Kidney tubule cell (primary cell): ENCODE measurements around the gene SSBP3.
A peak's percentile ranks its signal among the peaks of the same experiment; 100 is the strongest.
"Not testable (repeated sequence)": the region's sequence is repeated elsewhere in the genome, so short reads cannot be mapped to it uniquely, and the experiment has no call there.

Source experiments
- DNase-seq: peaks from one replicate; pipeline ENCODE4 v3.0.0-alpha.2; 2018; ENCODE audit warnings: low spot score

SSBP3 gene

DNA sequence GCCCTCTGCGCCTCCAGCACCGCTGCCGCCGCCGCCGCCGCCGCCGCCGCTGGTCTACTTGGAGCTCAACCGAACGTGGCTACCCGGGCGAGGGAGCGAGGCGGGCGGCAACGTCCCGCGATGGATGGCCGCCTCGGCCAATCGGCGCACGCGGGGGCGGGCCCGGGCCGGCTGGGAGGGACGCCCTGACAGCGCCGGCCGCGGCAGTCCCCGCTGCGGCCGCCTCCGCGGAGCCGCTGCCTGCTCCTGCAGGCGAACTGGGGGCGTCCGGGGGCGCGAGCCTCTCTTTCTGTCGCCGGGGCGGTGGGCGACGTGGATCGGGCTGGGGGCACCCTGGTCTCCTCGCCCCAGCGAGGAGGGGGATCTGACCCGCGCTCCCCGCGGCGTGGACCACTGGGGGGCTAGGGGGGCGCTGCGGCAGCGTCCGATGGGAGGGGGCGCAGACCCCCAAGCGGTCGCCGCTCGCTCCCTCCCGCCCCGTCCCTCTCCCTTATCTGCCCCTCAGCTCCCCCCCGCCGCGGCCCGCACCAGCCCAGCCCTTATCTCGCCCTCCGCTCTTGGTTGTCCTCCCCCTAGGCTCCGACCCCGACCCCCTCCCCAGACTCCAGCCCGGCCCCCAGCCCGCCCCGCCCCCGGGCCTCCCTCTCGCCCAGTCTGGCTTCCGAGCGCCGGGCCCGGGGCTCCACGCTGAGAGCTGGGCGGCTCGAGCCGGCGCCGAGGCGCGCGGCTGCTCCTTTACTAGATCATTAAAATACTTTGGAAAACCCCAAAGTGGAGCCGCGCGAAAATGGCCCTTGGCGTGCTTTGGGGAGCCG, at the start of gene SSBP3:
TSS of gene SSBP3 (minus strand) at position 56 of the 815 bp plus-strand sequence.
- peak; percentile 95 for DNase-seq

DNA sequence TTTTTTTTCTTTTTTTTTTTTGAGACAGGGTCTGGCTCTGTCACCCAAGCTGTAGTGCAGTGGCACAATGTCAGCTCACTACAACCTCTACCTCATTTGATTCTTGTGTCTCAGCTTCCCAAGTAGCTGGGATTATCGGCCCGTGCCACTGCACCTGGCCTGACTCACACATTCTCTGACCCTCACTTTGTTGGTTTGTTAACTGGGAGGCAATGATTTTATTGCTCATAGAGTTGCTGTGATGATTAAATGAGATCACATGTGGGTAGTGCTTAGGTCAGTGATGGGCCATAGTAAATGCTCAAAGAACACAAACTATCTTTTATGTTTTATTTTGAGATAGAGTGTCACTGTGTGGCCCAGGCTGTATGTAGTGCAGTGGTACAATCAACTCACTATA, 47.3 kb upstream of the SSBP3 start:
- peak; percentile 45 for DNase-seq

DNA sequence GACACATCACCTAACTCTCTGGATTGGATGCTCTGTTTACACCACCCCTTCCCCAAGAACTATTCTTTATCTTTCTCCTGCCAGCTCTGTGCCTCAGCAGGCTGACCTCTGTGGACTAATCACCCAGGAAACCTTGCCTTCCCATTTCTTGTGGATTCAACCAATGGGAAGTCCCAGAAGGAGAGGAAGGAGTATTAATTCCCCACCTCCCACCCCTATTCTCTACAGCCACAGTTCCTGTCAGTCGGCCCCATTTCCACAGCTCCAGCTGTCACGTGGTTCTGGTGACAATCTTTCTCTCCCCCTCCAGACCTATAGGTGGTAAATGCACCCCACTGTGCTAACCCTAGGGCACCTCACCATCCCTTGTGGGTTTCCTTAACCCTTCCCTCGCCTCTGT, 46.8 kb upstream of the SSBP3 start:
- no peak for DNase-seq

DNA sequence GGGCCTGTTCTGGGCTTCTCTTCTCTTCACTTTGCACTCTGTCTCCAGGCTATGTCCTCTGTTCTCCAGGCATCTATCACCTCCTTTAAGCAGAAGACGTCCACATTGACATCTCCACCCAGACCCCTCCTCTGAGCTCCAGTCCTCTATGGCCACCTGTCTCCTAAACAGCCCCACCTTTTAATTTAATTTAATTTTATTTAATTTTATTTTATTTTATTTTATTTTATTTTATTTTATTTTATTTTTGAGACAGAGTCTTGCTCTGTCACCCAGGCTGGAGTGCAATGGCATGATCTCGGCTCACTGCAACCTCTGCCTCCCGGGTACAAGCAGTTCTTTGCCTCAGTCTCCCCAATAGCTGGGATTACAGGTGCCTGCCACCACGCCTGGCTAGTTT, 43.2 kb upstream of the SSBP3 start:
- DNase-seq = not testable (repeated sequence)

DNA sequence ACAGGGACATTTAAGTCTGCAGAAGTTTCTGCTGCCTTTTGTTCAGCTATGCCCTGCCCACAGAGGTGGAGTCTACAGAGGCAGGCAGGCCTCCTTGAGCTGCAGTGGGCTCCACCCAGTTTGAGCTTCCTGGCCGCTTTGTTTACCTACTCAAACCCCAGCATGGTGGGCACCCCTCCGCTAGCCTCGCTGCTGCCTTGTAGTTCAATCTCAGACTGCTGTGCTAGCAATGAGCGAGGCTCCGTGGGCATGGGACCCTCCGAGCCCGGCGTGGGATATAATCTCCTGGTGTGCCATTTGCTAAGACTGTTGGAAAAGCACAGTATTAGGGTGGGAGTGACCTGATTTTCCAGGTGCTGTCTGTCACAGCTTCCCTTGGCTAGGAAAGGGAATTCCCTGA, 42.6 kb upstream of the SSBP3 start:
- DNase-seq = not testable (repeated sequence)

DNA sequence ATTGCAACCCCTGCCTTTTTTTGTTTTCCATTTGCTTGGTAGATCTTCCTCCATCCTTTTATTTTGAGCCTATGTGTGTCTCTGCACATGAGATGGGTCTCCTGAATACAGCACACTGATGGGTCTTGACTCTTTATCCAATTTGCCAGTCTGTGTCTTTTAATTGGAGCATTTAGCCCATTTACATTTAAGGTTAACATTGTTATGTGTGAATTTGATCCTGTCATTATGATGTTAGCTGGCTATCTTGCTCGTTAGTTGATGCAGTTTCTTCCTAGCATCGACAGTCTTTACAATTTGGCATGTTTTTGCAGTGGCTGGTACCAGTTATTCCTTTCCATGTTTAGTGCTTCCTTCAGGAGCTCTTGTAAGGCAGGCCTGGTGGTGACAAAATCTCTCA, 40.9 kb upstream of the SSBP3 start:
- not testable (repeated sequence) for DNase-seq

DNA sequence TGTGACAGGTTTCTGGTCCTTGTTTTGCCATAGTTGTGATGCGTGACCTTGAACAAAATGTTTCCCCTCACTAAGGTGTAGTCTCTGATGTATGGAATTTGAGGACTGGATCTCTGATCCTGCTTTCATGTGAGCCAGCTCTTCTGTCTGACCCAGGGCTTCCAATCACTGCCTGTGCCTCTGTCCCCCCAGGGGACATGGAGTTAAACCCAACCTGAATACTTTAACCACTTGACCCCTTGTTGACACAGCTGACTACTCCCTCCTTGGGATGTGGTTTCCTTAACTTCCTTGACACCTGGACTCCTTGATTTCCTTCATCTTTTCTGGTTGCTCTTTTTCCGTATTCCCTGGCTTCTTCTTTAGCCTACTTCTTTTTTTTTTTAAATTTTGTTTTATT, 36.0 kb upstream of the SSBP3 start:
- no peak for DNase-seq

DNA sequence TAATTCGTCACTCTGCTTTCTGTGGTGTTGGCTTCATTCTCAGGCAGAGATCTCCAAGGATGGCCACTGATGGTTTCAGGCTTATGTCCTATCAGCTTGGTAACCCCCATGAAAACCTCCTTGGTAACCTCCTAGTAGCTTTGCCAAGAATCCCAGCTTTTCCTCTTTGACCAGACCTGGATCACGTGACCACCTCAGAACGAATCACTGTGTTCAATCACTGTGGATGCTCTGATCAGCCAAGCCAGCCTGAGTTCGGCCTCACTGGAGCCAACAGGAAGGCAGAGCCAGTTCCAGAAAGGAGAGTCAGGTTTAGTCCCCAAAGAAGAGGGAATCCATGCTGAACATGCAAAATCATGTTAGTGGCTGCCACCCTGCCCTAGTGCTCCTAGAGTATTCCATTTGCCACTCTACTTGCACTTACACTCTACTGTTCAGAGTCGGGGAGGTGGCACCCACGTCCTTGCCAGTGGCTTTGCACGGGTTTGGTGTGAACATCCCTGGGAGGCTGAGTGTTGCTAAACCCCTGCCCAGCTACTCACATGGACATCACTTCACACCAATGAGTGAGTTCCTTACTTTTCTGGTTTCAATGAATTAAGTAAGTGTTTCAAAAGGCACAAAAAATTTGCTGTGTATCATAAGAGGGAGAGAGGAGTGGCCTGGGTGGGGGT, 33.5 kb upstream of the SSBP3 start:
- peak; percentile 16 for DNase-seq

DNA sequence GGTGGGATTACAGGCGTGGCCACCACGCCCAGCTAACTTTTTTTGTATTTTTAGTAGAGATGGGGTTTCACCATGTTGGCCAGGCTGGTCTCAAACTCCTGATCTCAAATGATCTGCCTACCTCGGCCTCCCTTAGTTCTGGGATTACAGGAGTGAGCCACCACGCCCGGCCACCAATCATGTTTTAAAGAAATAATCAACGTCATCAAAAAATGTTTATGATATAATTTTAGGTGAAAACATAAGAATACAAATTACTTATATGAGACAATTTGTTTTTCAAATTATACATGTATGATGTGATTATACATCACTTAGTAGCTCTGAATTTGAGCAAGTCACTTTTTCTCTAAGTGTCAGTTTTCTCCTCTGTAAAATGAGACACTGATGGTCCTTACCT, 31.6 kb upstream of the SSBP3 start:
- no peak for DNase-seq

DNA sequence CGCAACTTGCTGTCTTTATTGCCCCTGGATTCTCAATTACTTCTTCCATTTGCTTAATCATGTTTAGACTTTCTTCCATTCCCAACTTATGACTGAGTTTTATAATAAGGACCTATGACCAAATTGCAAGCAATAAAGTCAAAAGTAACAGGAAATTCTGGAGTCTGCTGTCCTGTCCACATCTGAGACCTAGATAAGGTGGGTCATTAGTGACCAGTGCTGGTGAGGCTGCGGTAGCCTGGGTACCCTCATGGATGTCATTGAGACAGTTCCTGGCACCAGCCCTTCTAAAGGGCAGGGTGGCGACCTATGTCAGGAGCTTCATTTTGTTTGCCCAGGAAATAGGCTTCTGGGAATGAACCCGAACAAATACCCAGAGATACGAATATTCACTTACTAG, 30.6 kb upstream of the SSBP3 start:
- DNase-seq = no peak

DNA sequence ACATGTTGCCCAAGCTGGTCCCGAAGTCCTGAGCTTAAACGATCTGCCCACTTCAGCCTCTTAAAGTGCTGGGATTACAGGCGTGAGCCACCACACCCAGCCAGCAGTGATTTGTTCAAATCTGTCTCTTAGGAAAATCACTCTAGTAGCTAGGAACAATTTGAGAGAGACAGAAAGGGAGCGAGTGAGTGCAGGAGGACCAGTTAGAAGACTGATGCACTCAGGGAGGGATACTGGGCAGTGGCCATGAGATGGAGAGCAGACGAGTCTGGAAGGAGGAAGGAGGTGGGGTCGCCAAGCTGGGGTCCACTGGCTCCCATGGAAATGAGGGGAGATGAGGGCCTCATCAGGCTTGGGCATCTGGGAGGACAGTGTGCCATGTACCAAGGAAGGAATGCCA, 23.6 kb upstream of the SSBP3 start:
- DNase-seq = no peak

DNA sequence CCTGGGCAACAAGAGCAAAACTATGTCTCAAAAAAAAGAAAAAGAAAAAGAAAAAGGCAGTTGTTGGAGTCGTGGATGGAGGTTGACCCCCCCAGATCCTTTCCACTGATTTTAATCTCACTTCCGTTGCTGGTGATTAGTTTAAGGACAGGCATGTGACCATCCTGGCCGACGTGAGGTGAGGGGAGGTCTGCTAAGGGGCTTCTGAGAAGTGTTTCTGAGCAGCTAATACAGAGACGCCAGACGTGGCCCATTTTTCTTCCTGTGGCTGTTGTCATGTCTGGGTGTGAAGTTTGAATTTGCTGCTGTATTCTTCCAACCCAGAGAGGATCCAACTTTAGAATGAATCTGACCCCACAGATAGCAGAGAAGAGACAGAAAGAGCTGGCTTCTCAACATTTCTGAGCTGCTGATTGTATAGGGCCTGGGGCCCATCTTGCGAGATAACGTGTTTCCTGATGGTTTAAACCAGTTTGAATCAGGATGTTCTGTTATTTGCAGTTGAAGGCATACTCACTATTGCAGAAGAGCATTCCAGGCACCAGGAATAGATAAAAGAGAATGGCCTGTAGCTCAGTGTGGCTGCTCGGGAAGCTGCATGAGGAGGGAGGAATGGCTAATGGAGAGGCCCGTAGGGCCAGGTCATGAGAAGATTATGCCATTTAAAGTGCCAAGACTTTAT, 22.8 kb upstream of the SSBP3 start:
- no peak for DNase-seq

DNA sequence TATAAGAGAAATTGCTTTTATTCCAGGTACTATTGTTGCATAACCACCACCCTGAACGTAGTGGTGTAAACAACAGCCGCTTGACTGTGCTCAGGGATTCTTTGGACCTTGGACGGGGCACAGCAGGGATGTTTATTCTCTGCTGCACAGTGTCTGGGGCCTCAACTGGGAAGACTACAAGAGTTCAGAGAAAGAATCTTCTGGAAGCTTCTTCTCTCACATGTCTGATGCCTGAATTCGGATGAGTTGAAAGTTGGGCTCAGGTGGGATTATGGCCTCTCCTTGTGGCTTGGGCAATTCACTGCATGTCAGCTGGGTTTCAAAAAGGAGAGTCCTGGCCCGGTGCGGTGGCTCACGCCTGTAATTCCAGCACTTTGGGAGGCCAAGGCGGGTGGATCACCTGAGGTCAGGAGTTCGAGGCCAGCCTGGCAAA, 19.0 kb upstream of the SSBP3 start:
- no peak for DNase-seq

DNA sequence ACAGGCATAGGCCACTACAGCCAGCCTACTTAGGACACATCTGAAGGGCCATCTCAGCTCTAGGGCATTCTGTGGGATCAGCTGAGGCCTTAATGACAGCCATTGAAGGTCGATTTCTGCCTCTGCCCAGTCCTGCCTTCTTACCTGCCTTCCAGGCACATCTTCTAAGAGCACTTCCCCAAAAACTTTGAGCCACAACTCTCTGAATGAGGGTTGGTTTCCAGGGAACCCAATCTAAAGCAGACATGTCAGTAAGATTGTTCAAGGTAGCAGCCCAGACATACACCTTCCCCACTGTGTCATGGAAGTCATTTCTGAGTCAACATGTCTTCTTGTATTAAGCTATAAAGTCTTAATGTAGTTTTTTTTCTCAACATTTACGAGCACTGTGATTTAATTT, 18.2 kb upstream of the SSBP3 start:
- DNase-seq = no peak

DNA sequence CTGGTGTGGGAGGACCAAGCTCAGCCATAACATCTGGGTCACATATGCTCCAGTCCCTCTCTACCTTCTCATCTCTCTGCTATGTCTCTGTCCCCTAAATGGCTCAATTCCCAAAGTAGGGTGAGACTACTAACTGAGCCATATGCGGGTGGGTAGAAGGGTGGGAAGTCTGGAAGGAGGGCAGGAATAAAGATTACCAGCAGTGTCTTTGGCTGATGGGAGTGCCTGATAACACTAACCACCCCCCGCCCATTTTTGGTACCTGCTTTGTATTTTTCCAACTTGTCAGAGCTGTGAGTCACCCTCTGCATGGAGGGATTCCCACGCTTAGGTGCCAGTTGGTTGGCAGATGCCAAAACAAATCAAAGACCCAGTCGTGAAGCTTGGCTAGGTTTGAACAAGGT, 14.9 kb upstream of the SSBP3 start:
- DNase-seq = peak; percentile 57

DNA sequence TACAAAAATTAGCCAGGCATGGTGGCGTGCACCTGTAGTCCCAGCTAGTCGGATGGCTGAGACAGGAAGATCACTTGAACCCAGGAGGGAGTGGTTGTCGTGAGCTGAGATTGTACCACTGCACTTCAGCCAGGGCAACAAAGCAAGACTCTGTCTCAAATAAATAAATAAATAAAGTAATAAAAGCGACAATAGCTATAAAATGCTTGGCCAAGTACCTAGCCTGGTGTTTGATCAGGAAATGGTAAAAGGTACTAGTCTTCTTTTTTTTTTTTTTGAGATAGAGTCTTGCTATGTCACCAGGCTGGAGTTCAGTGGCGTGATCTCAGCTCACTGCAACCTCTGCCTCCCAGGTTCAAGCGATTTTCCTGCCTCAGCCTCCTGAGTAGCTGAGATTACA, 12.4 kb upstream of the SSBP3 start:
- not testable (repeated sequence) for DNase-seq

DNA sequence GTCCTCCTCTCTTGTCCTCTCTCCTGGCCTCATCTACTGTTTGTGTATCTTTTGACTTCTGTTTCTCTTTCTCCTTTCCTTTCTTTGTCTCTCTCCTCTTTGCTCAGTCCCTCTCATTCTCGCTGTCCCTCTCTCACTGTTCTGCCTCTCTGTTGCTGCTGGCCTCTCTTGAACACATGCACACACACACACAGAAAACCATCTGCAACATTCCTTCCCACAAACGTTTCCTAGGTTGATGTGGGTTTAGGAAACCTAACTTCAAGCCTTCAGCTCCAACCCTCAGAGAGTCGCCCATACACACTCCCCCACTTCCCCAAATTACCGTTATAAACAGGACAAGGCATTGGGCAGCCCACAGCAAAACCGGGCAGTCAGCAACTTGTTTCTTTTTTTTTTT, 10.9 kb upstream of the SSBP3 start:
- DNase-seq = no peak

DNA sequence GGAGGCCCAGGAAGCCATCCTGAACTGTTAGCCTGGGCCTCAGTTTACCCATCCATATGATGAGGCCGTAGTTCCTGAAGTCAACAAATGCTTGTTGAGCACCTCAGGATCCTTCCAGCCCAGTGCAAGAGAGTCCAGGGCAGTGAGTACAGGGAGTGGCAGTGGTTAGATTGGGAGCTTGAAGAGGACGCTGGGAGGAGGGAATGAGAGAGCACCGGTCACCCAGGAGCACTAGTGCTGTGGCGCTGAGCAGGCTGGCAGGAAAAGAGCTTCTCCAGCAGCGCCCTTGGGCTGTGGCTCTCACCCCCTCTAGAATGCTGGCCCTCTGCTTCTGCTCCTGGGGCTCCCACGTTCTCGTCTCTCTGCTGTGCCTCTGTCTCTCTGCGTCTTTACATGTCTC, 10.2 kb upstream of the SSBP3 start:
- DNase-seq = no peak

DNA sequence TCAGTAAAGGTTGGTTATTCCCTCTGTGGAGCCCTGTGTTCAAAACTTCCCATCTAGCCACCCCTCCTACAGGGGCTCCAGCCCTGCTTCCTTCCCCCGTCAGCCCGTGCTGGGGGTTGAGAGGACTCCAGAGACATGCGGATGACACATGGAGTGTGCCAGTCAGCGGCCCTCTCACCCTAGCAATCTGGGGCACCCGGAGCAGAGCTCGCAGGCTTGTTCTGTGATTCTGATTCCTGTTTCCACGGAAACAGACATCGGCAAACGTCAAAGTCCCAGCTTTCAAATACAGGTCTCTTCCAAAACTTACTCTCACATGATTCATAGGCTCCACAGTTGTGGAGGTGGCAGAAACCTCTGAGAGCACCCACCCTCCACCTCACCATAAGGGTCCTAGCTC, 9.8 kb upstream of the SSBP3 start:
- DNase-seq = no peak

DNA sequence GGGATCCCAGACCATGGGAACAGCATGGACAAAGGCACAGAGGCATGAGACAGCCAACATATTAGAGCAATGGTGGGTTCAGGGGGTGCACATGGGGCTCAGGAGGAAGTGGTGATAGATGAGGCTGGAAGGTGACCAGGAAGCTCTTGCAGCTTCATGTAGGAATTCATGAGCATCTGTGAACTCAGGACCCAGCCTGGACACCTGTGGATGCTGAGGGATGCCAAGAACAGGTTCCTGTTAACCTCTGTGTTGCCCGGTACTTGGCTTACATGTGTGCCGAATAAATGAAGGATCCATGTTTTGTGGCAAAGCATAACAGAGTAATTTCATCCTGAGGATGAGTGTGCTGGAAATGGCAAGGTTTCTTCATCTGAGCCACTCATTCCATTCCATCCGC, 9.3 kb upstream of the SSBP3 start:
- DNase-seq = no peak

DNA sequence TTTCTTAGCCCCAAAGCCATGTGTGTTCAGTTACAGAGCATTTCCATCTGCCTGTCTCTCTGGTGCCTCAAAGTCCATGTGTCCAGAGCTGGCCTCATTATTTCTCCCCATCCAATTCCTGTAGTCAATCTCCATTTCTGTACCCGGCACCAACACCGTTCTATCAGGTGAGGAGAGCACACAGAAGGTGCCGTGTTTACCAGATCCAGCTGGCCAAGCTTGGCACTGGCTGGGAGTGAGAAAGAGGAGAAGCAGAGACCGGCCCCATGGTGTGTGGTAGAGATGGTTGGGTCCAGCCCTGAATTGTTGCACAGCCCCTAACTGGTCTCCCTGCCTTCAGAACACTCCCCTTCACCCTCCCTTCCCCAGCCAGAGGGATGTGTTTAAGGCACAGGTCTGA, 7.5 kb upstream of the SSBP3 start:
- no peak for DNase-seq

DNA sequence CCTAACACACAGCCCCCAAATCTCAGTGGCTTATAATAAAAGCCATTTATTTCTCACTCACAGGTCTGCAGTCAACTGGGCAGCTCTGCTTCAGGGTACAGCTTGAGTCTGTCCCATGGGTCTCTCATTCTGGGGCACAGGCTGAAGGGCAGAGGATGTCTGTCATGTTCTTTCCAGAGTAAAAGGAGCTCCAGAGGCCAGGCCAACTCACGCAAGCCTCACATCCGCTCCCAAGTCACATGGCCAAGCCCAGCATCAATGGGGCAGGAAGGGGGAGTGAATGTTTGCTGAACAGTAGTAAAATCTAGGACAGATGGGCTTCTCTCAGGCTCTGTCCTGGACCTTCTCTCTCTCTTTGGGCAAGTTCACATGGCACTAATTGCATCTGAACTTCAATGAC, 7.1 kb upstream of the SSBP3 start:
- peak; percentile 15 for DNase-seq

DNA sequence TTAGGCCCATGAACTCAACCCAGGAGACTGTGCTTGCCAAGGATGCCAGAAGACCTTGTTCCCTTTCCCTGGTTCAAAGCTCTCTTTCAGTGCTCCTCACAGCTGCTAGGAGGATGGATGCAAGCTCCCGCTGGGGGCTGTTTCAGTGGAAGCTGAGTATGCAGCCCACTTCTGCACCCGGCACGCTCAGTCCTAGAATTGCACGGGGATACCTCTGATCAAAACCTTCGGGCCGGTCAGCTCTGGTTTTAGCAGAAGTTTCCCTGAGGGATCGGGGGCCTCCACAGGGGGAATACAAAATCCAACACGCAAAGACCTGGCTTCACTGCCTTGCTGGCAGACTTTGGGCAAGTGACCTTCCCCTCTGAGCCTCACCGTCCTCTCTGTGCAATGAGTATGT, 4.2 kb upstream of the SSBP3 start:
- DNase-seq = no peak
